Measurements from ENCODE around the gene PRR7. TPM values are rescaled to one million over a fixed set of nuclear protein-coding genes. Genes with fewer than 3 reads are reported as not detected.

PRR7 gene
- total and polyA plus RNA-seq, 2 of the 13 experiments (the other 11 are each of a cell fraction or from before 2014, with no cell fraction given), result 4.8 to 5.0 TPM

DNA sequence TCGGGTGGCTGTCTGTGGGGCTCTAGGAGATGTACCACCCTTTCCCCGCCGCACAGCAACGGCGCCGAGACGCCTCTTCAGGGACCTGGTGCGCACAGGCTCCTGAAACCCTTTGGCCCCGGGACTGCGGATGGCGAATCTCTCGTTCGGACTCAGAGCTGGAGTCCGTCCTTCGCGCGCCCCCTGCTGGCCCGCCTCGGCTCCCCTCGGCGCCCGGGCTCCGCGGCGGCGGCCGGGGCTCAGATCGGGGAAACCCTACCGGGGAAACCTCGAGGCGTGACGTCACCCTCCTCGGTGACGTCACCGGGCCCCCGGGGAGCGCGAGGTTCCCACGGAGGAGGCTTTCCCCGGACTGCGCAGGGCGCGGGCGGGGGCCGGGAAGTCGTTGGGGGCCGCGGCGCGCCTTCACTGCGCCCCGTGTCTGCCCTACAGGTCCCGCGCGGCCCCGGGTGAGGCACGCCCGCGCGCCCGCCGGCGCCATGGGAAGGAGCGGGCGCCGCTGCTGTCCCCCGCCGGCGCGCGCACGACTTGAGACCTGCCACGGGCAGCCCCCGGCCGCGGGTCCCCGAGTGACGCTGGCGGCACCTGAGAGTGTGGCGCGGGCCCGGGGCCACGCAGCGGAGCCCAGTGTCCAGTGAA is 7.9 kb downstream of the PRR7 start (continued):
- TF ChIP-seq, protein P1, sequence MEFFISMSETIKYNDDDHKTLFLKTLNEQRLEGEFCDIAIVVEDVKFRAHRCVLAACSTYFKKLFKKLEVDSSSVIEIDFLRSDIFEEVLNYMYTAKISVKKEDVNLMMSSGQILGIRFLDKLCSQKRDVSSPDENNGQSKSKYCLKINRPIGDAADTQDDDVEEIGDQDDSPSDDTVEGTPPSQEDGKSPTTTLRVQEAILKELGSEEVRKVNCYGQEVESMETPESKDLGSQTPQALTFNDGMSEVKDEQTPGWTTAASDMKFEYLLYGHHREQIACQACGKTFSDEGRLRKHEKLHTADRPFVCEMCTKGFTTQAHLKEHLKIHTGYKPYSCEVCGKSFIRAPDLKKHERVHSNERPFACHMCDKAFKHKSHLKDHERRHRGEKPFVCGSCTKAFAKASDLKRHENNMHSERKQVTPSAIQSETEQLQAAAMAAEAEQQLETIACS (CRISPR knock-in tag; IDR thresholded peaks at IDR 0.05), result peak; percentile 67
- TF ChIP-seq SP2 (CRISPR knock-in tag; IDR thresholded peaks at IDR 0.05), result peak; percentile 40; the same call in 1 of the 2 replicates
- peak; percentile 10 for TF ChIP-seq AGO2 (optimal IDR thresholded peaks at IDR 0.05; ENCODE audit: low read depth, low read length)
- peak; percentile 49 for TF ChIP-seq TBL1XR1 (IDR thresholded peaks at IDR 0.05; ENCODE audit: borderline replicate concordance, low read length, partially characterized antibody)
- peak; percentile 66 for TF ChIP-seq ISL2 (CRISPR knock-in tag; IDR thresholded peaks at IDR 0.05)
- no peak for TF ChIP-seq HNF4G (IDR thresholded peaks at IDR 0.05; ENCODE audit: borderline replicate concordance, low read depth, low read length)
- 0 out of 2 replicates have a peak, but pooled peaks have one; percentile 28 for TF ChIP-seq HNF4G (CRISPR knock-in tag; IDR thresholded peaks at IDR 0.05; ENCODE audit: borderline replicate concordance, low read depth)
- TF ChIP-seq, protein P2, sequence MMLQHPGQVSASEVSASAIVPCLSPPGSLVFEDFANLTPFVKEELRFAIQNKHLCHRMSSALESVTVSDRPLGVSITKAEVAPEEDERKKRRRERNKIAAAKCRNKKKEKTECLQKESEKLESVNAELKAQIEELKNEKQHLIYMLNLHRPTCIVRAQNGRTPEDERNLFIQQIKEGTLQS (CRISPR knock-in tag; IDR thresholded peaks at IDR 0.05), result peak; percentile 91
- no peak for TF ChIP-seq KDM5A (IDR thresholded peaks at IDR 0.05; ENCODE audit: borderline replicate concordance, low read length)
- peak; percentile 81 for TF ChIP-seq CREM (IDR thresholded peaks at IDR 0.05)
- peak; percentile 61; the same call in 1 of the 2 replicates for TF ChIP-seq CREM (CRISPR knock-in tag; IDR thresholded peaks at IDR 0.05)
- peak; percentile 38 for TF ChIP-seq PHF21A (CRISPR knock-in tag; IDR thresholded peaks at IDR 0.05)
- peak; percentile 78; the same call in 1 of the 2 replicates for TF ChIP-seq GABPB1 (CRISPR knock-in tag; IDR thresholded peaks at IDR 0.05)
- TF ChIP-seq KLF16 (CRISPR knock-in tag; IDR thresholded peaks at IDR 0.05), result peak in 1 of 2 experiments; percentile 66; a peak in 2 of 4 replicates
- TF ChIP-seq HNF4A (CRISPR knock-in tag; IDR thresholded peaks at IDR 0.05), result peak; percentile 12; the same call in 1 of the 2 replicates
- peak; percentile 27; the same call in 1 of the 2 replicates for TF ChIP-seq ZNF629 (CRISPR knock-in tag; conservative IDR thresholded peaks at IDR 0.05)
- peak; percentile 60 for TF ChIP-seq MED1 (CRISPR knock-in tag; IDR thresholded peaks at IDR 0.05)
- no peak for TF ChIP-seq MTF2 (CRISPR knock-in tag; IDR thresholded peaks at IDR 0.05; ENCODE audit: borderline replicate concordance)
- TF ChIP-seq ERF (CRISPR knock-in tag; IDR thresholded peaks at IDR 0.05), result peak; percentile 74; the same call in 1 of the 2 replicates
- TF ChIP-seq ZZZ3 (CRISPR knock-in tag; IDR thresholded peaks at IDR 0.05; ENCODE audit: borderline replicate concordance), result no peak
- no peak for TF ChIP-seq SAFB2 (CRISPR knock-in tag; IDR thresholded peaks at IDR 0.05; ENCODE audit: borderline replicate concordance, low read depth)
- TF ChIP-seq, protein P3, sequence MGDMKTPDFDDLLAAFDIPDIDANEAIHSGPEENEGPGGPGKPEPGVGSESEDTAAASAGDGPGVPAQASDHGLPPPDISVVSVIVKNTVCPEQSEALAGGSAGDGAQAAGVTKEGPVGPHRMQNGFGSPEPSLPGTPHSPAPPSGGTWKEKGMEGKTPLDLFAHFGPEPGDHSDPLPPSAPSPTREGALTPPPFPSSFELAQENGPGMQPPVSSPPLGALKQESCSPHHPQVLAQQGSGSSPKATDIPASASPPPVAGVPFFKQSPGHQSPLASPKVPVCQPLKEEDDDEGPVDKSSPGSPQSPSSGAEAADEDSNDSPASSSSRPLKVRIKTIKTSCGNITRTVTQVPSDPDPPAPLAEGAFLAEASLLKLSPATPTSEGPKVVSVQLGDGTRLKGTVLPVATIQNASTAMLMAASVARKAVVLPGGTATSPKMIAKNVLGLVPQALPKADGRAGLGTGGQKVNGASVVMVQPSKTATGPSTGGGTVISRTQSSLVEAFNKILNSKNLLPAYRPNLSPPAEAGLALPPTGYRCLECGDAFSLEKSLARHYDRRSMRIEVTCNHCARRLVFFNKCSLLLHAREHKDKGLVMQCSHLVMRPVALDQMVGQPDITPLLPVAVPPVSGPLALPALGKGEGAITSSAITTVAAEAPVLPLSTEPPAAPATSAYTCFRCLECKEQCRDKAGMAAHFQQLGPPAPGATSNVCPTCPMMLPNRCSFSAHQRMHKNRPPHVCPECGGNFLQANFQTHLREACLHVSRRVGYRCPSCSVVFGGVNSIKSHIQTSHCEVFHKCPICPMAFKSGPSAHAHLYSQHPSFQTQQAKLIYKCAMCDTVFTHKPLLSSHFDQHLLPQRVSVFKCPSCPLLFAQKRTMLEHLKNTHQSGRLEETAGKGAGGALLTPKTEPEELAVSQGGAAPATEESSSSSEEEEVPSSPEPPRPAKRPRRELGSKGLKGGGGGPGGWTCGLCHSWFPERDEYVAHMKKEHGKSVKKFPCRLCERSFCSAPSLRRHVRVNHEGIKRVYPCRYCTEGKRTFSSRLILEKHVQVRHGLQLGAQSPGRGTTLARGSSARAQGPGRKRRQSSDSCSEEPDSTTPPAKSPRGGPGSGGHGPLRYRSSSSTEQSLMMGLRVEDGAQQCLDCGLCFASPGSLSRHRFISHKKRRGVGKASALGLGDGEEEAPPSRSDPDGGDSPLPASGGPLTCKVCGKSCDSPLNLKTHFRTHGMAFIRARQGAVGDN (CRISPR knock-in tag; IDR thresholded peaks at IDR 0.05), result peak; percentile 6
- TF ChIP-seq KMT2A (CRISPR knock-in tag; IDR thresholded peaks at IDR 0.05), result peak; percentile 40
- TF ChIP-seq, protein P4, sequence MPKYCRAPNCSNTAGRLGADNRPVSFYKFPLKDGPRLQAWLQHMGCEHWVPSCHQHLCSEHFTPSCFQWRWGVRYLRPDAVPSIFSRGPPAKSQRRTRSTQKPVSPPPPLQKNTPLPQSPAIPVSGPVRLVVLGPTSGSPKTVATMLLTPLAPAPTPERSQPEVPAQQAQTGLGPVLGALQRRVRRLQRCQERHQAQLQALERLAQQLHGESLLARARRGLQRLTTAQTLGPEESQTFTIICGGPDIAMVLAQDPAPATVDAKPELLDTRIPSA (CRISPR knock-in tag; IDR thresholded peaks at IDR 0.05; ENCODE audit: borderline replicate concordance), result peak; percentile 72; the same call in 1 of the 2 replicates
- TF ChIP-seq SIN3B (IDR thresholded peaks at IDR 0.05; ENCODE audit: low read length), result 0 out of 2 replicates have a peak, but pooled peaks have one; percentile 22

Data from HepG2 (cell line).